Measurements from ENCODE around the gene SCRN2. TPM values are rescaled to one million over a fixed set of nuclear protein-coding genes. Genes with fewer than 3 reads are reported as not detected.

SCRN2 gene
- total RNA-seq, 1 donor from 2014 or later = 45.2 TPM

DNA sequence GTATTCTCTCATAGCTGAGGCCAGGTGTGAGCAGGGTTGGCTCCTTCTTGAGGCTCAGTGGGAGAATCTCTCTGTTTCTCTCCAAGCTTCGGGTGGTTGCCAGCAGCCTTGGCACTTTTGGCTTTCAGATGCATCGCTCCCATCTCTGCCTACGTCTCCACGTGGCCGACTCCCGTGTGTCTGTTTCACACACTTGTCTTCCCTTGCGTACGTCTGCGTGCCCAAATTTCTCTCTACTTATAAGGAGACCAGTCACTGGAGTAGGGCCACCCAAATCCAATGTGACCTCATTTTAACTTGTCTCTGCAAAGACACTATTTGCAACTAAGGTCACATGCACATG is 34.2 kb downstream of the SCRN2 start:
- TF ChIP-seq, protein P1, sequence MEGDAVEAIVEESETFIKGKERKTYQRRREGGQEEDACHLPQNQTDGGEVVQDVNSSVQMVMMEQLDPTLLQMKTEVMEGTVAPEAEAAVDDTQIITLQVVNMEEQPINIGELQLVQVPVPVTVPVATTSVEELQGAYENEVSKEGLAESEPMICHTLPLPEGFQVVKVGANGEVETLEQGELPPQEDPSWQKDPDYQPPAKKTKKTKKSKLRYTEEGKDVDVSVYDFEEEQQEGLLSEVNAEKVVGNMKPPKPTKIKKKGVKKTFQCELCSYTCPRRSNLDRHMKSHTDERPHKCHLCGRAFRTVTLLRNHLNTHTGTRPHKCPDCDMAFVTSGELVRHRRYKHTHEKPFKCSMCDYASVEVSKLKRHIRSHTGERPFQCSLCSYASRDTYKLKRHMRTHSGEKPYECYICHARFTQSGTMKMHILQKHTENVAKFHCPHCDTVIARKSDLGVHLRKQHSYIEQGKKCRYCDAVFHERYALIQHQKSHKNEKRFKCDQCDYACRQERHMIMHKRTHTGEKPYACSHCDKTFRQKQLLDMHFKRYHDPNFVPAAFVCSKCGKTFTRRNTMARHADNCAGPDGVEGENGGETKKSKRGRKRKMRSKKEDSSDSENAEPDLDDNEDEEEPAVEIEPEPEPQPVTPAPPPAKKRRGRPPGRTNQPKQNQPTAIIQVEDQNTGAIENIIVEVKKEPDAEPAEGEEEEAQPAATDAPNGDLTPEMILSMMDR (conservative IDR thresholded peaks at IDR 0.05) = no peak
- Mint-ChIP-seq H3K27me3 (peaks cover 18% of the 10 kb centered on the region), H3K4me1 (ENCODE audit: unreplicated experiment) (peaks cover 10% of the 10 kb centered on the region), H3K9me3 (no peaks in the 10 kb centered on the region), H3K36me3 (peaks cover 7% of the 10 kb centered on the region), H3K4me3 (no peak overlapping the region), H3K27ac (no peak overlapping the region)
- DNase-seq (ENCODE audit: extremely low spot score, unreplicated experiment) = no peak

DNA sequence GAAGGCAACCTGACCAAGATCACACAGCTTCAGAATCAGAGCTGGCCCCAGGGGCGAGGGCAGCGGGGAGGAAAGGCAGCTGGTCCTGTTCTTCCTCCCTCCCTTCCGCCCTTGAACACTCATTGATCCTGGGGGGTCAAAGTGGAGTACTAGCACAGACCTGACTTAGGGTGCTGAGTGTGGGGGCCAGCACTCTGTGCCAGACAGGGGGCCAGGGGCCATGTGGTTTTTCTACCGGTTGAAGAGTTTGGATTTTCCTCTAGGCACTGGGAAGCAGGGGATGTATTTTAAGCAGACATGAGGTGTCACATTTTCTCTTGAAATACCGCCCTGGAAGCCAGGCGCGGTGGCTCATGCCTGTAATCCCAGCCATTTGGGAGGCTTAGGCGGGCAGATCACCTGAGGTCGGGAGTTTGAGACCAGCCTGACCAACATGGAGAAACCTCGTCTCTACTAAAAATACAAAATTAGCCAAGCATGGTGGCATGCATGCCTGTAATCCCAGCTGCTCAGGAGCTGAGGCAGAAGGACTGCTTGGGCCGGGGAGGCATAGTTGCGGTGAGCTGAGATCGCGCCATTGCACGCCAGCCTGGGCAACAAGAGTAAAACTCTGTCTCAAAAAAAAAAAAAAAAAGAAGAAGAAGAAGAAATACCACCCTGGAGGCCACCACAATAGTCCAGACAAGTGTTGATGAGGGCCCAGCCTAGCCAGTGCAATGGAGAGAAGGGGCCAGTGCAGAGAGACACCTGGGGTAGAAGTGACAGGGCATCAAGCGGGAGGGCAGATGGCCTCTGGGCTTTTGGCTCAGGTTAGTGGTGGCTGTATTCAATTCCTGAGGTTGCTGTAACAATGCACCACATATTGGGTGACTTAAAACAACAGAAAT is 34.8 kb downstream of the SCRN2 start:
- Mint-ChIP-seq H3K9me3 (no peaks in the 10 kb centered on the region), H3K27me3 (peaks cover 24% of the 10 kb centered on the region), H3K36me3 (peaks cover 7% of the 10 kb centered on the region), H3K4me1 (ENCODE audit: unreplicated experiment) (peaks cover 10% of the 10 kb centered on the region), H3K27ac (no peak overlapping the region), H3K4me3 (no peak overlapping the region)
- TF ChIP-seq, protein P1 (conservative IDR thresholded peaks at IDR 0.05) = no peak
- no peak for DNase-seq (ENCODE audit: extremely low spot score, unreplicated experiment)

DNA sequence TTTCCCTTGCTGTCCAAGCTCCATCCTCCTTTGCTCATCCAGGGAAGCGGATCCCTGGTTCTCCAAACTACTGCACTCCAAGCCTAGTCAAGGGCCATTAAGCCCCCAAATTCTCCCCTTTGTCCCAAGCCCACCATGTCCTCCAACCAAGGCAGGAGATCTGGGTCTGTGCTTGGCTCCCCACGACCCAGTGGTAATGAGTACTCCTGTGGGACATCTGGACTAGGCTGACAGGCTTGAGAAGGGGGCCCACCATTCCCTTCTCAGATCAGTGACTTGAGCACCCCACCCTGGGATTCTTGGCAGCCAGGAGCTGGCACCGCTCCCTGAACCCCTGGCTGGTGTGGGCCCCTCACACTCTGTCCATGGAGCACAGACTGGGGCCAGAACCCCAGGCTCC is 36.6 kb downstream of the SCRN2 start:
- Mint-ChIP-seq H3K36me3 (no peaks in the 10 kb centered on the region), H3K4me3 (no peak overlapping the region), H3K4me1 (ENCODE audit: unreplicated experiment) (no peaks in the 10 kb centered on the region), H3K27ac (no peak overlapping the region), H3K9me3 (no peaks in the 10 kb centered on the region), H3K27me3 (peaks cover 34% of the 10 kb centered on the region)
- TF ChIP-seq, protein P1 (conservative IDR thresholded peaks at IDR 0.05) = no peak
- DNase-seq (ENCODE audit: extremely low spot score, unreplicated experiment) = no peak

DNA sequence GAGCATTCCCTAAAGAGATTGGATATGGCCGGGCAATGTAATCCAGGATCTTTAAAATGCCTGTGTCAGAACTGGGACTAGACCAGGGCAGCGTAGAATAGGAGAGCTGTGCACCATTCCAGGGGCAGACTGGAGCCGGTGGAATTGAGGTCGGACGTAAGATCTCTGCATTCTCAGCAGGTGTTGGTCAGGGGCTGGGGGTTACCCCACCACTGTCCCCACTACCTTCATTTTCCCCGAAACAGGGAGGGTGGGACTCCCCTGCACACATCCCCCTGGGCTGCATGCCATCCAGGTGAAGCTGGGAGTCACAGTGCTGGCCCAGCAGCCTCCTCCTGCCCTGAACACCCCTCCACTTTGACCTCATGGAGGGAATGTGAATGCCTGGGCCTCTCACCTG is 37.3 kb downstream of the SCRN2 start:
- H3K9me3 Mint-ChIP-seq = no peaks in the 10 kb centered on the region
- DNase-seq (ENCODE audit: extremely low spot score, unreplicated experiment) = no peak

DNA sequence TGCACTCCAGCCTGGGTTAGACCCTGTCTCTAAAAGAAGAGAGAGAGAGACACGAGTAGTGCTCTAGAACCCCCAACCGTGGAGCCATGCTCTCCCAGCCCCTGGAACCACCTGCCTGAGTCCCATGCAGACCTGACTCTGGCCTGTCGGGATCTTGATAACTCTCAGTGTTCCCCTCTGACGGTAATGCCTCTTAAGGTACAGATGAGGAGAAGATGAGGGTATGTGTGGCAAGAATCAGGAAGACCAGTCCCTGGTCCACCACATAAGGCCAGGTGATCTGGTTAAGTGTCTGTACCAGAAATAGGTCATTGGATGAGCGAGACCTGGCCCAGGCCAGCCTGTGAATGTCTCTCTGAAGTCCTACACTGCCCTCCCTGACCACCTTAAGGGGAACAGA is 37.9 kb downstream of the SCRN2 start:
- Mint-ChIP-seq H3K36me3 (no peaks in the 10 kb centered on the region), H3K4me1 (ENCODE audit: unreplicated experiment) (no peaks in the 10 kb centered on the region), H3K4me3 (no peak overlapping the region), H3K27ac (no peak overlapping the region), H3K9me3 (no peaks in the 10 kb centered on the region), H3K27me3 (peaks cover 38% of the 10 kb centered on the region)
- DNase-seq (ENCODE audit: extremely low spot score, unreplicated experiment) = no peak
- TF ChIP-seq, protein P1 (conservative IDR thresholded peaks at IDR 0.05) = no peak

More for the DNA sequence above, 37.3 kb downstream of the SCRN2 start:
- Mint-ChIP-seq H3K36me3 (no peaks in the 10 kb centered on the region), H3K27me3 (peaks cover 34% of the 10 kb centered on the region), H3K4me3 (no peak overlapping the region), H3K27ac (no peak overlapping the region), H3K4me1 (ENCODE audit: unreplicated experiment) (no peaks in the 10 kb centered on the region)
- TF ChIP-seq, protein P1 (conservative IDR thresholded peaks at IDR 0.05) = no peak

All from type B pancreatic cell (in vitro differentiated cells).